Fibroblast of peridontal ligament (primary cell): Measurements from ENCODE around the gene C1QTNF6.

Experiments
- DNase-seq: peaks from one replicate; pipeline ENCODE4 v3.0.0-alpha.2; 2010; ENCODE audit errors: extremely low read depth

Gene C1QTNF6

GRCh38 chr22:37190262-37190780, 2.3 kb upstream of the C1QTNF6 start:
- no peak for DNase-seq

- no peak for DNase-seq
These were observed 937 bp upstream of the C1QTNF6 start for GRCh38 chr22:37188901-37189466.

- peak; percentile 36 for DNase-seq
These were observed 526 bp downstream of the C1QTNF6 start for GRCh38 chr22:37187552-37187890.

GRCh38 chr22:37186997-37187522, 987 bp downstream of the C1QTNF6 start:
- no peak for DNase-seq

GRCh38 chr22:37186228-37186996, 1.6 kb downstream of the C1QTNF6 start:
- DNase-seq: peak; percentile 91

- no peak for DNase-seq
These were observed 2.3 kb downstream of the C1QTNF6 start for GRCh38 chr22:37185646-37186227.

GRCh38 chr22:37184816-37185541, 3.1 kb downstream of the C1QTNF6 start:
- no peak for DNase-seq

GRCh38 chr22:37184380-37184755, 3.7 kb downstream of the C1QTNF6 start:
- no peak for DNase-seq

GRCh38 chr22:37183432-37184379, 4.3 kb downstream of the C1QTNF6 start:
- DNase-seq: no peak

- no peak for DNase-seq
These were observed 5.2 kb downstream of the C1QTNF6 start for GRCh38 chr22:37182949-37183245.

GRCh38 chr22:37182101-37182948, 5.7 kb downstream of the C1QTNF6 start:
- no peak for DNase-seq

GRCh38 chr22:37181681-37182080, 6.4 kb downstream of the C1QTNF6 start:
- DNase-seq: no peak

- no peak for DNase-seq
These were observed 7.4 kb downstream of the C1QTNF6 start for GRCh38 chr22:37180531-37181231.

GRCh38 chr22:37179622-37180420, 8.2 kb downstream of the C1QTNF6 start:
- no peak for DNase-seq

- no peak for DNase-seq
These were observed 8.9 kb downstream of the C1QTNF6 start for GRCh38 chr22:37179126-37179470.

- peak; percentile 35 for DNase-seq
These were observed 9.5 kb downstream of the C1QTNF6 start for GRCh38 chr22:37178350-37179125.

- DNase-seq: no peak
These were observed 10.3 kb downstream of the C1QTNF6 start for GRCh38 chr22:37177755-37178154.

- DNase-seq: no peak
These were observed 10.8 kb downstream of the C1QTNF6 start for GRCh38 chr22:37177221-37177620.
